ENCODE data around the gene ADAMTS6. TPM values are rescaled to one million over a fixed set of nuclear protein-coding genes. Genes with fewer than 3 reads are reported as not detected.
A peak's percentile ranks its signal among the peaks of the same experiment; 100 is the strongest.

ADAMTS6 gene
- total and polyA plus RNA-seq, 2 of the 13 experiments (the other 11 are each of a cell fraction or from before 2014, with no cell fraction given) = 3.1 to 8.2 TPM

- no peak for TF ChIP-seq PBX2 (CRISPR knock-in tag; IDR thresholded peaks at IDR 0.05)
These were observed 68.9 kb downstream of the ADAMTS6 start (continued) for GRCh38 chr5:65412842-65413241.

GRCh38 chr5:65411356-65411755, 70.4 kb downstream of the ADAMTS6 start:
- no peaks in the 10 kb centered on the region for H3K9me3 ChIP-seq (ENCODE audit: low read length)
- H2AFZ ChIP-seq (ENCODE audit: low read length) = no peak overlapping the region
- ChIA-PET CTCF (ENCODE audit: low intra/inter-chr PET ratio, low total read pairs) (no interaction called here), POLR2A (no interaction called here)
- H3K79me2 ChIP-seq (ENCODE audit: insufficient read depth, low read length) = no peaks in the 10 kb centered on the region
- intact Hi-C loops (cut with micrococcal nuclease; ENCODE audit: unreplicated experiment) (no loop called here), in situ Hi-C loops (cut with HindIII; ENCODE audit: extremely low pct_ligation_motif_present, low pct_unique_long_range_greater_than_20kb) (no loop called here)
- DNase-seq (ENCODE audit: low spot score) (no peak), FAIRE-seq (no peak), ATAC-seq (no peak)
- no peak overlapping the region for H3K4me3 ChIP-seq (replicated peaks in 1 of 3; ENCODE audit: insufficient read depth in 1 of 3, low read depth in 2 of 3, low read length in 3 of 3)
- no TSS peak for BruUV-seq (replicated peaks)
- no peak overlapping the region for H3K4me2 ChIP-seq (ENCODE audit: low read depth, low read length)
- WGBS (ENCODE audit: low lambda C conversion rate) = 87% methylated on average over 2 of the region's 2 CpGs
- no peak overlapping the region for H3K9ac ChIP-seq (ENCODE audit: insufficient read depth, low read depth, low read length)
- H3K4me1 ChIP-seq (ENCODE audit: insufficient read depth, low read length) = no peaks in the 10 kb centered on the region
- no peak overlapping the region for H3K27ac ChIP-seq (ENCODE audit: extremely low read length, insufficient read depth, low read length)
- peak in 1 of 2 experiments; percentile 30; a peak in 2 of 4 replicates for TF ChIP-seq MAFK (conservative IDR thresholded peaks at IDR 0.05 in 1 of 2, IDR thresholded peaks at IDR 0.05 in 1 of 2; ENCODE audit: low read length in 2 of 2)
- TF ChIP-seq MAFF (IDR thresholded peaks at IDR 0.05; ENCODE audit: low read depth, low read length) = 0 out of 2 replicates have a peak, but pooled peaks have one; percentile 30
- no peak for TF ChIP-seq STAT5B (CRISPR knock-in tag; IDR thresholded peaks at IDR 0.05)
- no peaks in the 10 kb centered on the region for H3K27me3 ChIP-seq (ENCODE audit: control insufficient read depth in 1 of 2, insufficient read depth in 2 of 2, low read length in 2 of 2)
- H4K20me1 ChIP-seq (ENCODE audit: insufficient read depth, low read length) = no peaks in the 10 kb centered on the region
- H3K36me3 ChIP-seq (replicated peaks in 1 of 2; ENCODE audit: control insufficient read depth in 1 of 2, insufficient read depth in 2 of 2, low read length in 2 of 2) = no peaks in the 10 kb centered on the region

DNA sequence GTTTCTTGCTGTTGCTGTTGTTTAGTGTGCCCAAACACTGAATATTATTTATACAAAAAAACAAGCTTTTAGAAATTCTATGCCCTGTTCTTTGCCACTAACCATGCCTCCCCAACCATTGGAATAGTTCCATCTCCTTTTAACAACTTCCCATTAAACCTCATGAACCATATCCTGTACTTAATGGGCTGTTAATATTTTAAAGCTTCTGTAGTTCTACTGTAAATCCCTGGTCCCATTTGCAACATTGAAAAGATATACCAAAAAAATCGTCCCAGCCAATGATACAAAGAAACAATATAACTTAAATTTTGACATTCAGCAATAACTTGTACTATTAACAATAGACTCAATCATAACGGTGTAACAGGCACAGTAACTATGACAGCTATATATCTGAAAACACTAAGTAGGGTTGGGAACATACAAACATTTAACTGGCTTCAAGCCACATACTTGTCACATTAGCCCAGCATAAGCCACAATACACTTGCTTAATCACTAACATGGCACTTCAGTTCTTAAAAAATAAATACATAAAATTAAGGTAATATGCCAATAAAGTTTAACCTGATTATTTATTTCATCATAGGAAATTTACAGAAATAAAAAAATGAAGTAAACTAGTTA, 86.1 kb downstream of the ADAMTS6 start:
- 29% methylated on average over 2 of the region's 2 CpGs for WGBS (ENCODE audit: low lambda C conversion rate)
- H3K36me3 ChIP-seq (replicated peaks in 1 of 2; ENCODE audit: control insufficient read depth in 1 of 2, insufficient read depth in 2 of 2, low read length in 2 of 2) = no peaks in the 10 kb centered on the region
- no peak overlapping the region for H2AFZ ChIP-seq (ENCODE audit: low read length)
- H3K4me3 ChIP-seq (replicated peaks in 1 of 3; ENCODE audit: insufficient read depth in 1 of 3, low read depth in 2 of 3, low read length in 3 of 3) = no peak overlapping the region
- FAIRE-seq = no peak
- no peaks in the 10 kb centered on the region for H3K9me3 ChIP-seq (ENCODE audit: low read length)
- no peak for DNase-seq (ENCODE audit: low spot score)
- H3K4me1 ChIP-seq (ENCODE audit: insufficient read depth, low read length) = no peaks in the 10 kb centered on the region
- no peaks in the 10 kb centered on the region for H3K79me2 ChIP-seq (ENCODE audit: insufficient read depth, low read length)
- H4K20me1 ChIP-seq (ENCODE audit: insufficient read depth, low read length) = no peaks in the 10 kb centered on the region
- ChIA-PET CTCF (ENCODE audit: low intra/inter-chr PET ratio, low total read pairs) (no interaction called here), POLR2A (no interaction called here)
- BruUV-seq (replicated peaks) = no TSS peak
- H3K9ac ChIP-seq (ENCODE audit: insufficient read depth, low read depth, low read length) = no peak overlapping the region
- no peak overlapping the region for H3K4me2 ChIP-seq (ENCODE audit: low read depth, low read length)
- no peak overlapping the region for H3K27ac ChIP-seq (ENCODE audit: extremely low read length, insufficient read depth, low read length)
- intact Hi-C loops (cut with micrococcal nuclease; ENCODE audit: unreplicated experiment) = no loop called here
- in situ Hi-C loops (cut with HindIII; ENCODE audit: extremely low pct_ligation_motif_present, low pct_unique_long_range_greater_than_20kb) = no loop called here
- ATAC-seq = no peak
- no peaks in the 10 kb centered on the region for H3K27me3 ChIP-seq (ENCODE audit: control insufficient read depth in 1 of 2, insufficient read depth in 2 of 2, low read length in 2 of 2)
- TF ChIP-seq, protein P1, sequence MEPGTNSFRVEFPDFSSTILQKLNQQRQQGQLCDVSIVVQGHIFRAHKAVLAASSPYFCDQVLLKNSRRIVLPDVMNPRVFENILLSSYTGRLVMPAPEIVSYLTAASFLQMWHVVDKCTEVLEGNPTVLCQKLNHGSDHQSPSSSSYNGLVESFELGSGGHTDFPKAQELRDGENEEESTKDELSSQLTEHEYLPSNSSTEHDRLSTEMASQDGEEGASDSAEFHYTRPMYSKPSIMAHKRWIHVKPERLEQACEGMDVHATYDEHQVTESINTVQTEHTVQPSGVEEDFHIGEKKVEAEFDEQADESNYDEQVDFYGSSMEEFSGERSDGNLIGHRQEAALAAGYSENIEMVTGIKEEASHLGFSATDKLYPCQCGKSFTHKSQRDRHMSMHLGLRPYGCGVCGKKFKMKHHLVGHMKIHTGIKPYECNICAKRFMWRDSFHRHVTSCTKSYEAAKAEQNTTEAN (CRISPR knock-in tag; conservative IDR thresholded peaks at IDR 0.05) = no peak
- TF ChIP-seq SRSF9 (IDR thresholded peaks at IDR 0.05; ENCODE audit: borderline replicate concordance, insufficient read depth, low read depth, low read length, poor library complexity, severe bottlenecking) = no peak
- no peak for TF ChIP-seq ZBTB49 (CRISPR knock-in tag; IDR thresholded peaks at IDR 0.05; ENCODE audit: borderline replicate concordance)
- TF ChIP-seq JDP2 (CRISPR knock-in tag; IDR thresholded peaks at IDR 0.05; ENCODE audit: borderline replicate concordance) = no peak
- TF ChIP-seq DNMT3B (CRISPR knock-in tag; conservative IDR thresholded peaks at IDR 0.05) = no peak
